Activated CD8-positive, alpha-beta memory T cell treated with anti-CD3 and anti-CD28 coated beads, Interleukin-2, amount 50 U/mL, for 4 hours (primary cell): Measurements from ENCODE around the gene GNB2.
"Not testable (repeated sequence)": the region's sequence is repeated elsewhere in the genome, so short reads cannot be mapped to it uniquely, and the experiment has no call there.

ENCODE experiments used
- DNase-seq: peaks from one replicate; pipeline ENCODE4 v3.0.0-alpha.2; 2020

The GNB2 gene

GRCh38 chr7:100665168-100665726, 8.3 kb upstream of the GNB2 start:
- no peak for DNase-seq

- no peak for DNase-seq
Measured at GRCh38 chr7:100667331-100668068, 6.0 kb upstream of the GNB2 start.

- no peak for DNase-seq
Measured at GRCh38 chr7:100668069-100668449, 5.5 kb upstream of the GNB2 start.

GRCh38 chr7:100669106-100669505, 4.4 kb upstream of the GNB2 start:
- not testable (repeated sequence) for DNase-seq

- no peak for DNase-seq
Measured at GRCh38 chr7:100670074-100670473, 3.5 kb upstream of the GNB2 start.

GRCh38 chr7:100671353-100672327, 1.9 kb upstream of the GNB2 start:
- DNase-seq: no peak

GRCh38 chr7:100673942-100674410, 436 bp downstream of the GNB2 start:
- peak; percentile 51 for DNase-seq

GRCh38 chr7:100674411-100675104, 1.0 kb downstream of the GNB2 start:
- no peak for DNase-seq

GRCh38 chr7:100675105-100675451, 1.5 kb downstream of the GNB2 start:
- DNase-seq: peak; percentile 45

- peak; percentile 82 for DNase-seq
Measured at GRCh38 chr7:100675581-100676350, 2.2 kb downstream of the GNB2 start.

GRCh38 chr7:100676501-100677306, 3.2 kb downstream of the GNB2 start:
- no peak for DNase-seq

GRCh38 chr7:100677308-100678267, 4.0 kb downstream of the GNB2 start:
- DNase-seq: no peak

GRCh38 chr7:100678291-100678984, 4.9 kb downstream of the GNB2 start:
- no peak for DNase-seq

- no peak for DNase-seq
Measured at GRCh38 chr7:100679129-100679926, 5.8 kb downstream of the GNB2 start.

- DNase-seq: no peak
Measured at GRCh38 chr7:100679927-100680575, 6.5 kb downstream of the GNB2 start.

GRCh38 chr7:100680576-100681271, 7.2 kb downstream of the GNB2 start:
- DNase-seq: no peak

GRCh38 chr7:100681491-100682227, 8.1 kb downstream of the GNB2 start:
- no peak for DNase-seq
